ENCODE data around the gene NID2. TPM values are rescaled to one million over a fixed set of nuclear protein-coding genes. Genes with fewer than 3 reads are reported as not detected.

The NID2 gene
- total RNA-seq, 1 donor, result 0.31 TPM

- H3K27me3 ChIP-seq (ENCODE audit: insufficient read depth, low read length), result no peaks in the 10 kb centered on the region
- no peaks in the 10 kb centered on the region for H3K9me3 ChIP-seq (ENCODE audit: low read depth, low read length)
- no peaks in the 10 kb centered on the region for H3K4me1 ChIP-seq (ENCODE audit: insufficient read depth, low read length)
- H3K4me3 ChIP-seq (ENCODE audit: low read length), result no peak overlapping the region
Measured at GRCh38 chr14:51998348-51998747, 70.5 kb downstream of the NID2 start.

DNA sequence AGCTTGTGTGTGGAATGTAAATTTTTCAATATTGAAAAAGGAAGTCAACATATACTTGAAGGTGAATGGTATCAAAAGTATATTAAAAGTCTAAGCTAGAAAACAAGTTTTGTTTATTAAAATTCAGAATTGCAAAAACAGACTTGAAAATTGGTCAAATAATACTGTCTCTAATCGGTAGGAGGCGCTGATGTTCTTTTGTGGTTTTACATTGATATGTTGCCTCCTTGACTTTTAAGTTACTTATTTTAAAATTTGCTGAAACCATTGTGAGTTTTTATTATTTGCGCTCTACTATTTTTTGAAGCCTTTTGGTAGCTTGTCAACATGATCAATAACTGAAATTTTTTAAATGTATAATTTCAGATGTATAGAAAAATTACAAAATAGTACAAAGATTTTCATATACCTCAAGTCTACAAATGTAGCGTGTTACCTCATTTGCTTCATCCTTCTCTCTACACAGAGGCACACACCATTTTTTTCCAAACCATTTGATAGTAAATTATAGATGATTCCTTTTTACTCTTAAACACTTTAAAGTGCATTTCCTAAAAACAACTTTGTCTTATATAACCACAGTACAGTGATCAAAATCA lies 72.6 kb downstream of the NID2 start:
- no peak overlapping the region for H3K4me3 ChIP-seq (ENCODE audit: low read length)
- H3K4me1 ChIP-seq (ENCODE audit: insufficient read depth, low read length), result no peaks in the 10 kb centered on the region
- no peaks in the 10 kb centered on the region for H3K27me3 ChIP-seq (ENCODE audit: insufficient read depth, low read length)
- H3K9me3 ChIP-seq (ENCODE audit: low read depth, low read length), result no peaks in the 10 kb centered on the region

DNA sequence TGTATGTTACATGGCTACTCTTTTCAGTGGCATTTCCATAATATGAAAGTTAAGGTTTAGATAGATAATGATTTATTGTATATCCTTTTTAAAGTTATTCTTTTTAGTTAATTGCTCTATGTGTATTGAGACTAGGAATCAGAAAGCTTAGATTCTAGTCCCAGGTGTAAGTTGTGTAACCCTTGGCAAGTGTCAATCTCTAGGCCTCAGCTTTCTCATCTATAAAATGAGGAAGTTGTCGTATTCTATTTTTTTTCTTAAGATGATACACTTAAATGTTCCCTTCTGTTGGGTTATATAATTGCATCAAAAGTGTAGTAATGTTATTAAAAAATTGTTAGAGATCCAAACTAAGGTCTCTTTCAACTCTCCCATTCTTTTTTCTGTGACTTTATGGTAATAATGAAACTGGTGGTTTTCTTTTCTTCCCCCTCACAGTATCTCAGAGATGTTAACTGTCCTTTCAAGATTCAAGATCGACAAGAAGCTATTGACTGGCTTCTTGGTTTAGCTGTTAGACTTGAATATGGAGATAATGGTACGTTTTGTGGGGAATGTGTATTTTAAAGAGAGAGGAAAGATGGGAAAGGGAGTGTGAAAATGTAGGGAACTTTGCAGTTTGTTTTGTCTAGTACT lies 75.5 kb downstream of the NID2 start:
- H3K9me3 ChIP-seq (ENCODE audit: low read depth, low read length), result no peaks in the 10 kb centered on the region
- peaks cover 13% of the 10 kb centered on the region for H3K4me1 ChIP-seq (ENCODE audit: insufficient read depth, low read length)
- no peak overlapping the region for H3K4me3 ChIP-seq (ENCODE audit: low read length)
- no peaks in the 10 kb centered on the region for H3K27me3 ChIP-seq (ENCODE audit: insufficient read depth, low read length)

GRCh38 chr14:51990488-51990887 lies 78.4 kb downstream of the NID2 start:
- Histone ChIP-seq H3K27me3 (ENCODE audit: insufficient read depth, low read length) (no peaks in the 10 kb centered on the region), H3K4me3 (ENCODE audit: low read length) (peak overlapping the region; percentile 90), H3K9me3 (ENCODE audit: low read depth, low read length) (no peaks in the 10 kb centered on the region), H3K4me1 (ENCODE audit: insufficient read depth, low read length) (peaks cover 13% of the 10 kb centered on the region)

GRCh38 chr14:51989293-51990234 lies 79.3 kb downstream of the NID2 start, which contains the start of gene RTRAF:
RTRAF (plus strand) TSS chr14:51989546; CDS start chr14:51989640, 94 bp downstream.
- Histone ChIP-seq H3K4me1 (ENCODE audit: insufficient read depth, low read length) (peaks cover 13% of the 10 kb centered on the region), H3K27me3 (ENCODE audit: insufficient read depth, low read length) (no peaks in the 10 kb centered on the region), H3K9me3 (ENCODE audit: low read depth, low read length) (no peaks in the 10 kb centered on the region), H3K4me3 (ENCODE audit: low read length) (peak within 1 kb of the TSS; percentile 90)

DNA sequence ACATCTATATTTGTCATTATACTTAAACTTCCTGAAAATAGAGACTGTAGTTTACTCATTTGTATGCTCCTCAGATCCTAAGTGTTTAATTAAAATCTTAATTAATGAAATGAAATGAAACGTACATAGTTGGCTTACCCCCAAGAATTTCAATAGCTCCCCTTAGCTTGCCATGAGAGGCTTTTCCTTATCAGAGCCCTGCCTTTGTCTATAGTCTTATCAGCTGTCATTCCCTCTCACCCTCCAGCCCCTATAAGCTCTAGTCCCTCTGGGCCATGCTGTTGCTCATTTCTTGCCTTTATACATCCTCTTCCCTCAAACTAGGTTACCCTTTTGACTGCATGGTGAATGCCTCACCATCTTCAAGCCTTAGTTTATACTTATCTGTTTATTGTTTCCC lies 80.6 kb downstream of the NID2 start:
- no peaks in the 10 kb centered on the region for H3K9me3 ChIP-seq (ENCODE audit: low read depth, low read length)
- peaks cover 13% of the 10 kb centered on the region for H3K4me1 ChIP-seq (ENCODE audit: insufficient read depth, low read length)
- H3K27me3 ChIP-seq (ENCODE audit: insufficient read depth, low read length), result no peaks in the 10 kb centered on the region
- H3K4me3 ChIP-seq (ENCODE audit: low read length), result no peak overlapping the region

DNA sequence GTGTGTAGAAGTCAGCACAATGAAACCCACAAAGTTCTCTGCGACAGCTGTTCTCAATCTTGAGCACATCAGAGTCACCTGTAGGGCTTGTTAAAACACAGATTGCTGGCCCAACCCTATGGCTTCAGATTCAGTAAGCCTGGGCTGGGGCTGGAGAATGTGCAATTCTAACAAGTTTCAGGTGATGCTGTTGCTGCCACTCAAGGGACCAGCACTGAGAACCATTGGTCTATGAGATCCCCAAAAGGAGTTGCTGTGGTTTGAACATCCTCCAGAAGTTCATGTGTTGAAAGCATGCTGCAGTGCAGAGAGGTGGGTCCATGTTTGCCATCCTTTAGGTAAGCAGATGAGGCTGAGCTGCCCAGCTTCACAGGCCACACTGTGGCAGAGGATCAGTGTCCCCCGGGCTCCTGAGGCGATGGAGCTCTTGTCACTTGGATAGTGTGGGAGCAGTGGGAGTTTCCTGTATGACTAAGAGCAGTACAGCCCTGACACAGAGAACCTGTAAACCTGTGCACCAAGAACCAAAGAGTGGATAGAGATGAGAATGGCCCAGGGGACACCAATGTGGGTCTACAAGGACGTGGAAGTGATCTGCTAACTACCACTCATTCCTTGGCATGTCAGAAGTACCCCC lies 87.5 kb downstream of the NID2 start:
- peaks cover 6% of the 10 kb centered on the region for H3K4me1 ChIP-seq (ENCODE audit: insufficient read depth, low read length)

DNA sequence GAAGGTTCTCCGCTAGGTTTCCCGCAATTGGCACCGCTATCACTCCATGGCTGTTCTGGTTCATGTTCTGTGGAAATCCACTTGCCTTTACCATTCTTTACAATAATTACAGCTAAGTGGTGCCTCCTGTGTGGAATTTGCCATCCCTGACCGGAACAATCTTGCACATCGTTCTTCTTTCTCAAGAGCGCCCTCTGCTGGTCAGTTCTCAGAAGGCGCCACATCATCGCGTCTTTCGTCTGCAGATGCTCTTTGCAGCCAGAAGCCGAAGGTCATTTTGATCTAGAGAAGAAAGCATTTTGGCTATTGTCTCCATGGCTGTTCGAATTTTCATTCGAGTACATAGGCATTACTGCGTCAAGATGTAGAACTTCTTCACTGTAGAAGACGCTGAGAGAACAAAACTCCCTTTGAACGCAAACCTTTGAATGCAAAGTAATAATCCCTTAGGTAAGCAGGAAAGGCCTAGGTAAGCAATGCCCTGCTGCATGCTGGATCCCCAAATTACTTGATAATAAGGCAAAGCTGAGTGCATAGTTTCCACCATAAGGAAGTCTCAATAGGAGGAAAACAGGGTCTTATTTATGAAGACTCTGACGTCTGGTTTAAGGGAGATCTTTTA lies 89.7 kb downstream of the NID2 start:
- Histone ChIP-seq H3K4me3 (ENCODE audit: low read length) (no peak overlapping the region), H3K9me3 (ENCODE audit: low read depth, low read length) (no peaks in the 10 kb centered on the region), H3K4me1 (ENCODE audit: insufficient read depth, low read length) (peaks cover 6% of the 10 kb centered on the region), H3K27me3 (ENCODE audit: insufficient read depth, low read length) (no peaks in the 10 kb centered on the region)

More for the DNA sequence above, 87.5 kb downstream of the NID2 start:
- H3K9me3 ChIP-seq (ENCODE audit: low read depth, low read length), result no peaks in the 10 kb centered on the region
- H3K4me3 ChIP-seq (ENCODE audit: low read length), result no peak overlapping the region
- H3K27me3 ChIP-seq (ENCODE audit: insufficient read depth, low read length), result no peaks in the 10 kb centered on the region

GRCh38 chr14:51978681-51979085 lies 90.2 kb downstream of the NID2 start:
- Histone ChIP-seq H3K9me3 (ENCODE audit: low read depth, low read length) (no peaks in the 10 kb centered on the region), H3K4me3 (ENCODE audit: low read length) (no peak overlapping the region), H3K4me1 (ENCODE audit: insufficient read depth, low read length) (peaks cover 6% of the 10 kb centered on the region), H3K27me3 (ENCODE audit: insufficient read depth, low read length) (no peaks in the 10 kb centered on the region)

- H3K4me1 ChIP-seq (ENCODE audit: insufficient read depth, low read length), result peaks cover 6% of the 10 kb centered on the region
- no peak overlapping the region for H3K4me3 ChIP-seq (ENCODE audit: low read length)
Measured at GRCh38 chr14:51977075-51977474, 91.8 kb downstream of the NID2 start.

DNA sequence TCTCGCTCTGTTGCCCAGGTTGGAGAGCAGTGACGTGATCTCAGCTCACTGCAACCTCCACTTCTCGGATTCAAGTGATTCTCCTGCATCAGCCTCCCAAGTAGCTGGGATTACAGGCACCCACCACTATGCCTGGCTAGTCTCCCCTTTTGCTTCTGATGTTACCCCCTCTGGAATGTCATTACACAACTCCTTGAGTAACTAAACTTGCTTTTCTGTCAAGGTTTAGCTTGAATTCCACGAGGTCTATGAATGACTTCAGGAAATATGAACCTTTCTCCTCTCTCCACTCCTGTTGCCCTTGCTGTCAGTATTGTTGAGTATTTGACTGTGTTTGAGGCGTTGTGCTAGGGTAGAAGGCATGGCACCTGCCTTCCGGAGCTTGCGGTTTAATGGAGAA lies 96.3 kb downstream of the NID2 start:
- Histone ChIP-seq H3K27me3 (ENCODE audit: insufficient read depth, low read length) (no peaks in the 10 kb centered on the region), H3K4me3 (ENCODE audit: low read length) (no peak overlapping the region), H3K4me1 (ENCODE audit: insufficient read depth, low read length) (no peaks in the 10 kb centered on the region), H3K9me3 (ENCODE audit: low read depth, low read length) (no peaks in the 10 kb centered on the region)

More at GRCh38 chr14:51977075-51977474, 91.8 kb downstream of the NID2 start:
- no peaks in the 10 kb centered on the region for H3K9me3 ChIP-seq (ENCODE audit: low read depth, low read length)
- H3K27me3 ChIP-seq (ENCODE audit: insufficient read depth, low read length), result no peaks in the 10 kb centered on the region

DNA sequence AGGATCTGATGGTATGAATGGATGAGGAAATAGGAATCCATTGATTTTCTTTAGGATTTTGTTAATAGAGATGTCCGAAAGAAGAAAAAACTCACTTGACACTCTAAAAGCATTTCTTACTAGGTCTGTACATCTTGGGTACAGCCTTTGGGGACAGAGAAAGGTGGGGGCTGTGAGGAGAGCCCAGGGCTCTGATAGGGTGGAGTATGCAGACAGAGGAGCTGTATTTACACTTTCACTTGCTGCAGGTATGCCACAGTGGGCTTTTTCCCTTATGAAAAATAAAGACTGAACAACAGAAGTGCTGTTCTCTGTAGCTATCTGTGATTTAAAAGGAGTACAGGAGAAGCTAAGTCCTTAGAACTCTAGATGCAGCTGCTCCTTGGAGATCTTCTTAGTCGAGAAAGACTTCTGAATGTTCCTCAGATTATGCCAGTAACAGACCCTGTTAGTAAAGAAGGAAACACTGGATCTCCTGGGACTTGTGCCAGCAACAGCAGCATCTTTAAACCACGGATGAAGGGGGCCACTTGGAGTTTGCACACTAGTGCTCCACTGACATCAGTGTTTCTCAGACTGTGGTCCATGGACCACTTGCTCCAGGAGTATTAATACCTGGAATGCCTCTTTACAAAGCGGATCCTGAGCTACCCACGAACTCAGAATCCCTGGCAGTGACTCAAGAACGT lies 98.9 kb downstream of the NID2 start:
- H3K9me3 ChIP-seq (ENCODE audit: low read depth, low read length), result no peaks in the 10 kb centered on the region
- H3K27me3 ChIP-seq (ENCODE audit: insufficient read depth, low read length), result no peaks in the 10 kb centered on the region
- no peaks in the 10 kb centered on the region for H3K4me1 ChIP-seq (ENCODE audit: insufficient read depth, low read length)
- no peak overlapping the region for H3K4me3 ChIP-seq (ENCODE audit: low read length)

GRCh38 chr14:51967521-51967920 lies 101.3 kb downstream of the NID2 start:
- Histone ChIP-seq H3K4me1 (ENCODE audit: insufficient read depth, low read length) (peaks cover 4% of the 10 kb centered on the region), H3K4me3 (ENCODE audit: low read length) (no peak overlapping the region), H3K27me3 (ENCODE audit: insufficient read depth, low read length) (no peaks in the 10 kb centered on the region), H3K9me3 (ENCODE audit: low read depth, low read length) (no peaks in the 10 kb centered on the region)

DNA sequence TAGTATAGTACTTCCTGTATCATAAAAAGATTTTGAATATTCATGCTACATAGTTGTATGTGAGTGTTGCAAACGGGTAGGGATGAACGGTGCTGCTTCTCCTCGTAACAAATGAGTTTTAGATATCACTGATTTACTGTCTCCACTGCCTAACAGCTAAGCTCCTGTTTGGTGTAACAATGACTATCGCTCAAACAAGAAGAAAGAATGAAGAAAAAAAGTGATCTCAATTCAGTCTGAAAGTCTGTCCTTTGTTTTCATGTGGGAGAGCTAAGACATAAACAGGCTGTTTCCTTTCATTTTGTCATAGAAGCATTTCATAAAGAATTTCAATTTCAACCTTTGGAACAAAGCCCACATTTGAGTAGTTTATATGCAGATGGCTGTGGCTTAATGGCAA lies 105.6 kb downstream of the NID2 start:
- Histone ChIP-seq H3K27me3 (ENCODE audit: insufficient read depth, low read length) (no peaks in the 10 kb centered on the region), H3K9me3 (ENCODE audit: low read depth, low read length) (no peaks in the 10 kb centered on the region), H3K4me3 (ENCODE audit: low read length) (no peak overlapping the region), H3K4me1 (ENCODE audit: insufficient read depth, low read length) (peaks cover 5% of the 10 kb centered on the region)
